Common myeloid progenitor, CD34-positive (primary cell): Measurements from ENCODE around the gene RAP1GAP2.

ENCODE experiments used
- CTCF ChIA-PET: fragments of 350-600 bp; sonication (Branson Sonifier 250); formaldehyde crosslinking; loops from one replicate; lab custom pipeline; 2021; ENCODE audit warnings: antibody characterized with exemption; lab: Charles Lee
- POLR2A ChIA-PET: fragments of 350-600 bp; sonication (Branson Sonifier 250); formaldehyde crosslinking; loops from one replicate; lab custom pipeline; 2021; ENCODE audit warnings: antibody characterized with exemption; lab: Charles Lee
- DNase-seq, 3 donors: peaks; one replicate each; pipeline versions ENCODE4 v3.0.0 to v3.0.0-alpha.2; 2013
- H3K27ac ChIP-seq, 2 experiments: 1 replicate in 1 of 2; 2 replicates in 1 of 2; pipeline ENCODE4 v1.7.0; 2013; ENCODE audit warnings: inconsistent platforms in 2 of 2, low read length in 2 of 2, mild to moderate bottlenecking in 2 of 2, low read depth in 1 of 2, moderate library complexity in 1 of 2; ENCODE audit not compliant: severe bottlenecking in 2 of 2, insufficient read depth in 1 of 2, poor library complexity in 1 of 2
- H3K27me3 ChIP-seq, 5 experiments: replicated peaks in 2 of 5; 1 replicate in 3 of 5; 2 replicates in 2 of 5; pipeline versions ENCODE4 v1.6.1 to v1.7.0; 2013; ENCODE audit warnings: low read length in 4 of 5, mild to moderate bottlenecking in 2 of 5, moderate library complexity in 2 of 5, inconsistent platforms in 1 of 5; ENCODE audit not compliant: insufficient read depth in 5 of 5, control insufficient read depth in 4 of 5
- H3K36me3 ChIP-seq, 4 experiments: 1 replicate in 2 of 4; 2 replicates in 2 of 4; pipeline versions ENCODE4 v1.6.1 to v1.7.0; 2013; ENCODE audit warnings: low read length in 3 of 4, control low read depth in 1 of 4, mild to moderate bottlenecking in 1 of 4; ENCODE audit not compliant: control insufficient read depth in 4 of 4, insufficient read depth in 4 of 4
- H3K4me1 ChIP-seq, 4 experiments: 1 replicate in 3 of 4; 2 replicates in 1 of 4; pipeline versions ENCODE4 v1.6.1 to v1.7.1; 2013; ENCODE audit warnings: low read length in 3 of 4, mild to moderate bottlenecking in 3 of 4, control low read depth in 1 of 4, inconsistent platforms in 1 of 4, moderate library complexity in 1 of 4; ENCODE audit not compliant: control insufficient read depth in 4 of 4, insufficient read depth in 4 of 4; ENCODE audit errors: control extremely low read depth in 1 of 4
- H3K4me3 ChIP-seq, 7 experiments: 1 replicate in 4 of 7; 2 replicates in 3 of 7; pipeline versions ENCODE4 v1.5.1 to v1.7.0; 2013; ENCODE audit warnings: mild to moderate bottlenecking in 7 of 7, low read length in 6 of 7, moderate library complexity in 6 of 7, inconsistent platforms in 2 of 7, low read depth in 2 of 7, control low read depth in 1 of 7; ENCODE audit not compliant: insufficient read depth in 4 of 7, control insufficient read depth in 1 of 7; ENCODE audit errors: extremely low read depth in 1 of 7
- H3K9me3 ChIP-seq, 5 experiments: 1 replicate in 4 of 5; 2 replicates in 1 of 5; pipeline versions ENCODE4 v1.6.1 to v1.7.1; 2013; ENCODE audit warnings: low read length in 4 of 5, mild to moderate bottlenecking in 2 of 5, inconsistent platforms in 1 of 5, low read depth in 1 of 5, moderate library complexity in 1 of 5; ENCODE audit not compliant: control insufficient read depth in 4 of 5, insufficient read depth in 2 of 5; ENCODE audit errors: control extremely low read depth in 1 of 5
- WGBS: methylation state at CpG from one replicate; pipeline ENCODE4 v1.1.5; 2013; ENCODE audit not compliant: insufficient coverage; 5-methylcytosine and 5-hydroxymethylcytosine counted together

The RAP1GAP2 gene

DNA sequence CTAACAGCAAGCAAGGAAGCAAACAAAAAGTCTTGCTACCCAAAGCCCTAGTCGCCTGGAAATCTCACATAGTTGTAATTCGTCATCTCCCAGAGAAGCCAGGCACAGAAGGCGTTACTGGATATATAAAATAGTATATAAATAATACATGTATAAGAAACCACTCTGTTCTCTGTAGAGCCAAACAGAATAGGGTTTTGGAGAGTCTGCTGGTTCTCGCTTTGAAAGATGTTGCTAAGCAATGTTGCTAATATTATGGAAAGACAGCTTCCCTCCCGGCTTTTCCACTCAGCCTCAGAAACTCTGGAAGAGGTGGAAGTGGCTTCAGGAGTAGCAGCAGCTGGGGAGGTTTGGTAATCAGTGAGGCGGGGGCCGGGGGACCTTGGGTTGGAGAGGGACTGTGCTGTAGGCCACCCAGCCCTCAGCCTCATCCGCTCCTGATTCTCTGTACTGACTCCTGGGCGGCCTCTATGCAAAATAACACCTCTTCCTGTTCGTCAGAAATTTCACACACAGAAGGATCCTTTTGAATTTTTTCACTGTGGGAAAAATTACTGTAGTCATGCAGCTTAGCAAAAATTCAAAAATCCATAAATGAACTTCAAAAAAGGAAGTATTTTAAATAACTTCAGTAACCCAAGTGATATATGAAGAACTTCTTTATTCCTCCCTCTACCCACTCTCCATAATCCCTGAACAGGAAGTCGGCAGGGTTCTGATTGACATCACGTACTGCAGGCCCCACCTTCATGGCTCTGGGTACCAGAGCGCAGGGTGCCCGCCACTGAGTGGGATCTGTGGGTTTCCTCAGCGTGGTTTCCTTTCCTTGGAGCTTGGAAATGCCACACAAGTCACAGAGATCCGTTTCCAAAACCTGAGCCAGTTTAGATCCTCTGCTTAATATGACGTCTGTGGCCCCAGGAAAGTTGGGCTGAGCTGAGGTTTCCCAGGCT, 51.4 kb downstream of the RAP1GAP2 start:
- Histone ChIP-seq H3K4me3 (peak overlapping the region in 2 of 7 experiments; percentile 25 to 30), H3K27me3 (no peaks in the 10 kb centered on the region), H3K9me3 (no peaks in the 10 kb centered on the region), H3K27ac (no peak overlapping the region), H3K36me3 (peaks cover 0 to 2% (median 0%) of the 10 kb centered on the region in 4 experiments), H3K4me1 (peaks cover 2 to 43% (median 37%) of the 10 kb centered on the region in 4 experiments)
- CTCF ChIA-PET, result interaction anchor here (0.5 to 5.0 kb wide), 24 partner anchors 11 to 168 kb away, joined by 3 to 34 read pairs (median 6); partner anchors contain the start of gene RAP1GAP2
- POLR2A ChIA-PET, result interaction anchor here (0.5 kb wide), 1 partner anchor 78 kb away, joined by 3 read pairs; no protein-coding TSS in a partner anchor
- WGBS, result 7% methylated on average over 9 of the region's 17 CpGs
- DNase-seq, result peak; percentile 57 to 79 (median 73)

GRCh38 chr17:2849327-2849670, 53.1 kb downstream of the RAP1GAP2 start:
- Histone ChIP-seq H3K27ac (no peak overlapping the region), H3K4me3 (no peak overlapping the region), H3K4me1 (peaks cover 2 to 52% (median 50%) of the 10 kb centered on the region in 4 experiments), H3K27me3 (no peaks in the 10 kb centered on the region), H3K36me3 (peaks cover 0 to 2% (median 0%) of the 10 kb centered on the region in 4 experiments), H3K9me3 (no peaks in the 10 kb centered on the region)
- DNase-seq, result no peak
- CTCF ChIA-PET, result interaction anchor here (0.6 to 5.0 kb wide), 20 partner anchors 9 to 166 kb away, joined by 3 to 34 read pairs (median 6); no protein-coding TSS in a partner anchor
- POLR2A ChIA-PET, result interaction anchor here (0.6 kb wide), 1 partner anchor 34 kb away, joined by 3 read pairs; no protein-coding TSS in a partner anchor
- 84% methylated on average over 13 of the region's 13 CpGs for WGBS

GRCh38 chr17:2850991-2851390, 54.8 kb downstream of the RAP1GAP2 start:
- Histone ChIP-seq H3K4me3 (no peak overlapping the region), H3K4me1 (peaks cover 2 to 68% (median 60%) of the 10 kb centered on the region in 4 experiments), H3K9me3 (no peaks in the 10 kb centered on the region), H3K36me3 (peaks cover 0 to 2% (median 0%) of the 10 kb centered on the region in 4 experiments), H3K27me3 (no peaks in the 10 kb centered on the region), H3K27ac (no peak overlapping the region)
- ChIA-PET CTCF (interaction anchor here (0.6 to 4.9 kb wide), 9 partner anchors 15 to 164 kb away, joined by 3 to 32 read pairs (median 4); no protein-coding TSS in a partner anchor), POLR2A (no interaction called here)
- 100% methylated on average over 1 of the region's 6 CpGs for WGBS
- DNase-seq, result no peak

- H3K4me3 ChIP-seq, result no peak overlapping the region
- DNase-seq, result no peak
- no peak overlapping the region for H3K27ac ChIP-seq
- ChIA-PET CTCF (interaction anchor here (0.6 to 4.8 kb wide), 12 partner anchors 38 to 163 kb away, joined by 3 to 32 read pairs (median 4); no protein-coding TSS in a partner anchor), POLR2A (no interaction called here)
- no peaks in the 10 kb centered on the region for H3K9me3 ChIP-seq
- WGBS, result 81% methylated on average over 3 of the region's 4 CpGs
- H3K27me3 ChIP-seq, result no peaks in the 10 kb centered on the region
- H3K4me1 ChIP-seq, result peaks cover 2 to 73% (median 62%) of the 10 kb centered on the region in 4 experiments
- H3K36me3 ChIP-seq, result peaks cover 0 to 2% (median 0%) of the 10 kb centered on the region in 4 experiments
Observed at GRCh38 chr17:2851615-2852014, 55.4 kb downstream of the RAP1GAP2 start.

DNA sequence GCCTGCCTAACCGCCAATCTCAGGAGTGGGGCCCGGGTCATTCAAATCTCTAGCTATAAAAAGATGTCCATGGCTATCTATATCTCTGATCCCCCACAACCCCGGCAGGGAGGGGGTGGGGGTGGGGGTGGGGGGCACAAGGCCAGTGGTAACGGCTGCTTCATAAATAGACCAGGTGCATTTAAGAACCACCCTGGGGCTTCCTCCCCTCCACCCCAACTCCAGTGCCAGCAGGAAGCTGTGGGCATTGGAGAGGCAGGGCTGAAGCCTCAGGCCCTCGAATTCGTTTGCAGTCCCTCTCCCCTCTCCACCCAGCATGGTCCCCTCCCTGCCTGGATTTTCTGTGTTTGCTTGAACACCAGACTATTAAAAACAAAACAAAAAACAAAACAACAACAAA, 56.0 kb downstream of the RAP1GAP2 start:
- 0% methylated on average over 2 of the region's 6 CpGs for WGBS
- H3K36me3 ChIP-seq, result peaks cover 0 to 2% (median under 1%) of the 10 kb centered on the region in 4 experiments
- DNase-seq, result peak in 2 of 3 donors; percentile 59 to 74
- peaks cover 2 to 69% (median 58%) of the 10 kb centered on the region in 4 experiments for H3K4me1 ChIP-seq
- POLR2A ChIA-PET, result no interaction called here
- no peak overlapping the region for H3K27ac ChIP-seq
- no peaks in the 10 kb centered on the region for H3K27me3 ChIP-seq
- CTCF ChIA-PET, result interaction anchor here (0.5 to 4.8 kb wide), 9 partner anchors 62 to 398 kb away, joined by 3 to 32 read pairs (median 3); no protein-coding TSS in a partner anchor
- no peaks in the 10 kb centered on the region for H3K9me3 ChIP-seq
- peak overlapping the region in 5 of 7 experiments; percentile 23 to 85 (median 77) for H3K4me3 ChIP-seq

DNA sequence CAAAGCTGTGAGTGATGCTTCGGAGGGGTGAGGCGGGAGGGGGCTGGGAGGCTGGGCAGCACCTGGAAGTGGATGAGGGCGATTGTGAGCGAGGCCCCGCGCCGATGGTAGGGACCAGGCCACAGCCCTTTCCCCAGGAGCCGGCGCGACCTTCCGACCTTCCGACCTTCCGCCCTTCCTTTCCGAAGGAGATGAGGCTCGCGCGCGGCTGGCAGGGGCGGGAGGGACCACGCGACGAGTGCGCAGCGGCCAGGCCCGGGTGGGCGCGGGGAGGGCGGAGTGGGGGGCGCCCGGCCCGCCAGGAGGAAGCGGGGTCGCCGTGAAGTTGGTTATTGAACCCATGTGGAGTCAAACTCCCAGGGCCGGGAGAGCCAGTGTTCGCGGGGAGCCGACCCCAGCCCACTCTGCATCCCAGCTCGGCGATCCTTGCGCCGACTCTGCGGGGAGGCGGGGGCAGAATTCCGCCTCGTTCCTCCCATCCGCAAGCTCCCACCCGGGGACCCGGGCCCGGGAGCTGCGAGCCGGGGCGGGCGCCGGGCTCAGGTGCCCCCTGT, 56.6 kb downstream of the RAP1GAP2 start:
- no peak for DNase-seq
- H3K9me3 ChIP-seq, result no peaks in the 10 kb centered on the region
- peaks cover 0 to 3% (median under 1%) of the 10 kb centered on the region in 4 experiments for H3K36me3 ChIP-seq
- ChIA-PET CTCF (interaction anchor here (0.6 to 1.7 kb wide), 6 partner anchors 41 to 160 kb away, joined by 3 to 8 read pairs (median 4); no protein-coding TSS in a partner anchor), POLR2A (interaction anchor here (0.6 kb wide), 1 partner anchor 795 kb away, joined by 3 read pairs; no protein-coding TSS in a partner anchor)
- peak overlapping the region; percentile 38 to 85 (median 64) for H3K4me3 ChIP-seq
- peaks cover 2 to 63% (median 52%) of the 10 kb centered on the region in 4 experiments for H3K4me1 ChIP-seq
- H3K27me3 ChIP-seq, result no peaks in the 10 kb centered on the region
- 0% methylated on average over 41 of the region's 55 CpGs for WGBS
- H3K27ac ChIP-seq, result no peak overlapping the region
